HG03432 (cell line): ENCODE results near the gene CAMK1.
A peak's percentile ranks its signal among the peaks of the same experiment; 100 is the strongest.

Source experiments
- ATAC-seq: cut with Tn5 transposase; IDR thresholded peaks from one replicate; pipeline ENCODE4 v1.9.1; 2021; ENCODE audit warnings: mild to moderate bottlenecking, moderate library complexity; ENCODE audit not compliant: unreplicated experiment

CAMK1 gene

GRCh38 chr3:9793161-9793781 lies 23.5 kb upstream of the CAMK1 start:
- ATAC-seq: peak; percentile 3

GRCh38 chr3:9792405-9793160 lies 22.8 kb upstream of the CAMK1 start, which contains the start of the genes ARPC4 and TADA3:
Gene ARPC4 (plus strand): TSS chr3:9793082. CDS start chr3:9793122, 40 bp downstream.
Gene TADA3 (minus strand): TSS chr3:9792473. CDS start chr3:9791466, 1,007 bp downstream.
- peak; percentile 84 for ATAC-seq

GRCh38 chr3:9791790-9792404 lies 22.1 kb upstream of the CAMK1 start:
- no peak for ATAC-seq

DNA sequence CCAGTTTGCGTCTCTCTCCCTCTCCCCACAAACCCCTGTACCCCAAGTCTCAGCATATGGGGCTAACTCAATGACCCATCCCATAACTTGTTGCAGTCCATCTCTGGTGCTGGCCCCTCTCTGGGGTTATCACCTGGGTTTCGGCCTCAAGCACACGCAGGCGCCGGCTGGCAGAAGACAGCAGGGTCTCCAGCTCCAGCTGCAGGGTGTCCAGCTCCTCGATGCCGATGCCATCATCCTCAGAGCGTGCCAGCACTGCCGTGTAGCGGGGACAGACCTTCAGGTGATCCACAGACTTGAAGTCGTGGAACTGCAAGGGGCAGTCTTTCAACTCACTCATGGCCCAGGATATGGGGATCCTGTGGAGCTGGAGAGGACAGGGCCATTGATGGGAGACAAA lies 21.4 kb upstream of the CAMK1 start:
- ATAC-seq: no peak

DNA sequence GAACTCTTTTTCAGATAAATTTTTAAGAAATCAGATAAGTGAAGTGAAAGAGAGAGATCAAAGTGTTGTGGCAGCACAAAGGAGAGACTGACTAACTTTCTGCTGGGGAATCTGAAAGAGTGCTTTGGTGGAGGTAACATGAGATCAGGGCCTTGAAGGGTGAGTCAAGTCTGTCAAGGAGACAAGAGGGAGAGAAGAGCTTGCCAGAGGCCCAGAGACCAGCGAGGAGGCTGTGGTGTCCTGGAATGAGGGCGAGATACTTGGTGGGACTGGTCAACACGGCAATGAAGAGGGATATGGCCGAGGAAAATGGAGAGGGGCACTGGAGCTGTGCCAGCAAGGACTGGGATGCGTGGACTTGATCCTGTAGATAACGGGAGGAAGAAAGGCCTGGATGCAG lies 18.0 kb upstream of the CAMK1 start:
- ATAC-seq: no peak

DNA sequence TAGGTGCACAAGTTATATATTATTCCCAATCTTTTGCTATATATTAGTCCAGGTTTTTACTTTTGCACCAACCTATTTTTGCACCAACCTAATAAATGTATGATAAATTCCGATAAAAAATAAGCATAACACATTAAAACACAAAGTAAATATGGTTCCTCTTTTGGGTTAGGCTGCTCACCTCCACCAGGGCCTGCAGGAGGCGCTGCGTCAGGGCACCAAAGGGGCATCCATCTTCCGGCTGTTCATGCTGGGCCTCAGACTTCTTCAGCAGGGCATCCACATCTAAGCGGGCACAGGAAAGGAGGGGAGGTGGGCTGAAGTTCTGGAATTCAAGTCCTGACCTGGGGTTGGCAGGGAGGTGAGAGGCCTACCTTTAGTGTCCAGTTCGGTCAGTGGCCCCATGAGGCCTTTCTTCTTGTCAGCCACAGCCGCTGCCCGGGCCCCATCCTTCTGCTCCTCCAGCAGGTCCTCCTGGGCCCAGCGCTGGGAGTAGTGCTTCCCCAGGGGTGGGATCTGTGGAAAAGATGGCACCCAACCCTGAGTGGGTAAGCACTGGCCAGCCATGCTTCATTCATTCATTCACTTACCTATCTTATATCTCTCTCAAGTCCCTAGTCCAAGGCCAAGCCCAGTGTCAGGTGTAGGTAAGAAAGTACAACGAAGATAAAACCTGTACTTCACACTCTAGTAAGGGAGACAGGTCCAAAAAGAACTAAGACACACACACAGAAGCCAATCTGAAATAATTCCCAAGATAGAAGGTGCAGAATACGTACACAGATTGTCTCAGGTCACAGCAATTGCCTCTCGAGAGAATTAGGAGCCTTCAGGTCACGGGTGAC lies 17.3 kb upstream of the CAMK1 start:
- no peak for ATAC-seq

- no peak for ATAC-seq
These were observed 16.5 kb upstream of the CAMK1 start for GRCh38 chr3:9786209-9786739.

- no peak for ATAC-seq
These were observed 15.9 kb upstream of the CAMK1 start for GRCh38 chr3:9785602-9786001.

- no peak for ATAC-seq
These were observed 15.2 kb upstream of the CAMK1 start for GRCh38 chr3:9784965-9785364.

- ATAC-seq: no peak
These were observed 14.2 kb upstream of the CAMK1 start for GRCh38 chr3:9783954-9784353.

DNA sequence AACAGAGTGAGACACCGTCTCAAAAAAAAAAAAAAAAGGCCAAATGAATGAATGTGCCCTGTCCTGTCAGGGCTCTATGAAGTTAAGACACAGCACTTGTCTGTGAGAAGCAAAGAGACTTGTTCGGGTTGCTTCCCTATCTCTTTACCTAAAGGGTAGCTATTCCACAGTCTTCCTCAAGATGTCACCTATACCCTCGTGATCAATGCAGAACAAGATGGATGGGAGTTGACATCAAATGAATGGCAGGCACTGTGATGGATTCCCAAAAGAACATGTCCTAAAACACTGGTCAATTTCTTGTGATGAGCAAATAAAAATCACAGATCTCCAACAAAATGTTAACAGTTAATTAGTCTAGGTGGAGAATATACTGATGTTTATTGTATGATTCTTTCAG lies 13.0 kb upstream of the CAMK1 start:
- no peak for ATAC-seq

GRCh38 chr3:9781978-9782603 lies 12.3 kb upstream of the CAMK1 start:
- ATAC-seq: no peak

GRCh38 chr3:9781551-9781950 lies 11.8 kb upstream of the CAMK1 start:
- ATAC-seq: no peak

GRCh38 chr3:9780910-9781309 lies 11.2 kb upstream of the CAMK1 start:
- no peak for ATAC-seq

DNA sequence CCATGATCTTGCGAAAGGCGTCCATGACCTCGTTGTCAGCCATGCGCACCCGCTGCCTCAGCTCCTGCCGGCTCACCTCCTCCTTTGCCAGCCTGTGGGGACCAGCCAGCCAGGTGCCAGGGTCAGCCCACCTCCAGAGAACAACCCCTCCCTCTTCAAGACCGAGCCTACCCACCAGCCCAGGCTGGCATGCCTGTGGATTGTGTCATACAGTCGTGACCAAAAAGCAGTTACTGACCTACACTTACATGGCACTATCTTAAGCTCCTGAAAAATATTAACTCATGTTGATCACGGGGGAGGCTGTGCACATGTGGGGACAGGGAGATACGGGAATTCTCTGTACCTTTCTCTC lies 10.7 kb upstream of the CAMK1 start:
- peak; percentile 4 for ATAC-seq

DNA sequence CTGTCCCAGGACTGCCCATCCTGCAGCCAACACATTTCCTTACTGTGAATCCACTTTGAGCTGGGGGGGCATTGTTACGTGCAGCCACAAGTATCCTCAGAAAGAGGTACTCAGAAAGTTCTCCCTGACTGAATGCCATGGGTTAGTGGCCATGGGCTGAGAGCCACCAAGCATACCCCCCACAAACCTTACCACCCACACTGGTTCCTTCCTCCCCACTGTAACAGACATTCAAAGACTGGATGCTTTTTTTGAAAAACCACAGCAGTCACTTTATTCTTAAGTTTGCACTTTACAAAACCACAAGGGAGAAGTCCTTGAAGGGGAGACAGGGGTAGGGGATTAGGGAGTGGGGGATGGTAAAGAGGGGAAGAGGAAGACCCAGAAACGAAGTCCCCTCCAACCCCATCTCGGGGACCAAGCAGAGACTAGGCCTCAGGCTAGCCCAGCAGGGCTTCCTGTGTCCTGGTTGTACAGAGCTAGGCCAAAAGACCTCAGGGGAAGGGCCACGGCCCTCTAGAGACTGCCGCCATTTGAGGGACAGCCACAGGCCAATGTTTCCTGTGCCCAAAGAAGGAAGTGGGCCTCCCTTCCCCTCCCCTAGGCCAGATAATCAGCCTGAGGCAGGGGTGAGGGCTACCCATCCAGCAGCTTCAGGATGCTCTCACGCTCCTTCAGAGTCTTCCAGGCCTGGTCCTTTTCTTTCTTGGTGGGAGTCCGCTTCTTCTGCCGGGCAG lies 10.1 kb upstream of the CAMK1 start:
- ATAC-seq: peak; percentile 67

DNA sequence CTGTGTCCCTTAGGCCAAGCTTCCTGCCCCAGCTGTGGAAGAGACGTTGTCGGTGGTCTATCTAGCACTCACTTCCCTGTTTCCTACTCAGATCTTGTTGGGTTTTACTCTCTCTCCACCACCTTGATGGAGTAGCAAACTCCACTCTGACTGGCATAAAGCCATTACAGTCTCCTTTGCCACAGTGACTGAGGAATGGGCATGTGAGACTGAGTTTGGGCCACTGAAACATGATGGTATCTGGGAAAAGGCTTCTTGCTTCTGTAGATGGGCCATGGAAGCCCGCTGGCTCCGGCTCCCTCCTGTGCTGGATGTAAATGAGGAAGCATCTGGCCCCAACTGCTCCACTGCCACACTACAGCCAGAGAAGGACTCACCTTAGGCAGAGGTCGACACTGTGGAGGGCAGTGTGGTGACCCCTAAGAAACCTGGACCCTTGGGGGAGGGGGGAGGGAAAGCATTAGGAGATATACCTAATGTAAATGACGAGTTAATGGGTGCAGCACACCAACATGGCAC lies 9.4 kb upstream of the CAMK1 start:
- ATAC-seq: no peak

DNA sequence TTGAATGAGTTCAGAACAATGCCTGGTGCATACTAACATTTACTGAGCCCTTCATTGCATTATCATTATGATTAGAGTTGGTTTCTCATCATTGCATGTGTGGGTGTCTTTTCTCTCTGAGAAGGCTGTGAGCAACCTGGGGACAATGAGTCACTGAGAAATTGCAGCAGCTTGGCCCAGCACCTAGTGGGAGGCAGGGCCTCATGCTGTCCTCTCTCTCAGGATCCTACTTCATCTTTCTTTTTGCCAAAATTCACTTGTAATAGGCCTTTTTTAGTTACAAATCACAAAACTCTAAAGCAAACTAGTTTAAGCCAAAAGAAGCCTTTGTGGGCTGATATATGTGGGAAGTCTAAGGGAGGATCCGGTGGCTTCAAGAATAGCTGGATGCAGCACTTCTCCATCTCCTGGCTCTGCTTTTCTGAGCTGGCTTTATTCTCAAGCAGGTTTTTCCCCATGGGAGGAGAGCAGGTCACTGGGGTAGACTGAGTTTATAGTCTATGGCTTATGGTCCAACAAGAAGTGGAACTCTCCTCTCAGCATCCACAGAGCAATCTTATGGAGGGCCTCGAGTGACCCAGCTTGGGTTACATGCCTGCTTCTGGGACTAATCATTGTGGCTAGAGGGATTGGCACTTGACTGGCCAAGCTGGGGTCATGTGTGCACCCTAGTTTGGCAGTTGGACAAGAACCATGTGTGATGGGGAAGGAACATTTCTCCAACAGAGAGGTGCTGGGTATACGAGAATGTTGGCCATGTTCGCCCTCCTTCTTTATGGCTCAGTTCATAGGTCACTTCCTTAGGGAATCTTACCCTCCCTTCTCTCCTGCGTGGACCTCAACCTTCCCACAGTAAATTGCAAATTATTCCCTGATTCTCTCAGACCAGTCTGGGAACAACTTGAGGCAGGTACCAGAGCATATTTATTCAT lies 8.7 kb upstream of the CAMK1 start:
- no peak for ATAC-seq

DNA sequence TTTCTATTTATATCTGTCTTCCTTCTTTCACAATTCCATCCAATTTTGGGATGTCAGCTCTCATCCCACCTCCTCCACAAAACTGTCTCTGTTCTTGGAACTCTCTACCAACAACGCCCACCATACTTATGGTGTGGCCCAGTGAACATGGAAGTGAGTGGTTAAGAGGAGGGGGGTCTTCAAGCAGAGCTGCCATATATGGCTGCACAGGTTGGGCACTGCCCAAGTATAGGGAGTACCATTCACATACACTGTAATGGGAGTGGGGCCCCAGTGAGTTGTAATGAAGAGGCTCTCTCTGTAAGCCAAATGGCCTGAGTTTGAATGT lies 7.9 kb upstream of the CAMK1 start:
- no peak for ATAC-seq
